CD4-positive, alpha-beta T cell treated with Interleukin-17A for 4 hours (primary cell): Measurements from ENCODE around the gene NMB.
"Not testable (repeated sequence)": the region's sequence is repeated elsewhere in the genome, so short reads cannot be mapped to it uniquely, and the experiment has no call there.

Experiments
- DNase-seq: peaks from one replicate; pipeline ENCODE4 v3.0.0-alpha.2; 2020; ENCODE audit warnings: mixed read lengths

NMB gene

DNA sequence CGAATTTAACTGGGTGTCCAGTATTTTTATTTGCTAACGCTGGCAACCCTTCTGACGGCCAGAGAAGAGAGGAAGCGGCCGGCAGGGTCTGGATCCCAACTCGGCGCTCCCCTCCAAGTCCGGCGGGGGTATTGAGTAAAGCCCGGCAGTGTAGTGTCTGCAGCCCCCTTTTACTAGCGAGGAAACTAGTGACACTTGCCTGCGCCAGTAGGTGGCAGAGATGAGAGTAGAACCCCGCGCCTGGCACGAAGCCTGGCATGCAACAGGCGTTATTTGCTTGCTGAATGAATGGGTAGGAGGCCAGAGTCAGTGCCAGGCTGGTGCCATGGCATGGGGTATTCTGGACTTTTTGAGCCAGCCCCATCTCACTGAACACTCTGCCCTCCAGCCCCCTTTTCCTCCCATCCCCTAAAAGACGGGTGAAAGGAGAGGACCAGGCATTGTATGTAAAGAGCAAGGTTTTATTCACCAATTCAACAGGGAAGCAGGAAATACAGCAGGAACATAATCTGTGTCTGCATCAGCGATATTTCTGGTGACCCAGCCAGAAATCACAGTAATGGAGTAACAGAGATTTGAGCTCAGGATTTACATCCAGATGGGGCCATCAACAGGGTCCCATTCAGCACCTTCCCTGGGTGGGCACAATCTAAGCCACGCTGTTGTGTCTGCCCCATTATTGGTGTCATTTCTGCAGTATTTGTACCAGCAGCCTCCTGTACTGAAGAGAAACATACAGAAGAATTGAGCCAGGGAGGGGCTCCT is 3.1 kb downstream of the NMB start:
- DNase-seq, result peak; percentile 85

DNA sequence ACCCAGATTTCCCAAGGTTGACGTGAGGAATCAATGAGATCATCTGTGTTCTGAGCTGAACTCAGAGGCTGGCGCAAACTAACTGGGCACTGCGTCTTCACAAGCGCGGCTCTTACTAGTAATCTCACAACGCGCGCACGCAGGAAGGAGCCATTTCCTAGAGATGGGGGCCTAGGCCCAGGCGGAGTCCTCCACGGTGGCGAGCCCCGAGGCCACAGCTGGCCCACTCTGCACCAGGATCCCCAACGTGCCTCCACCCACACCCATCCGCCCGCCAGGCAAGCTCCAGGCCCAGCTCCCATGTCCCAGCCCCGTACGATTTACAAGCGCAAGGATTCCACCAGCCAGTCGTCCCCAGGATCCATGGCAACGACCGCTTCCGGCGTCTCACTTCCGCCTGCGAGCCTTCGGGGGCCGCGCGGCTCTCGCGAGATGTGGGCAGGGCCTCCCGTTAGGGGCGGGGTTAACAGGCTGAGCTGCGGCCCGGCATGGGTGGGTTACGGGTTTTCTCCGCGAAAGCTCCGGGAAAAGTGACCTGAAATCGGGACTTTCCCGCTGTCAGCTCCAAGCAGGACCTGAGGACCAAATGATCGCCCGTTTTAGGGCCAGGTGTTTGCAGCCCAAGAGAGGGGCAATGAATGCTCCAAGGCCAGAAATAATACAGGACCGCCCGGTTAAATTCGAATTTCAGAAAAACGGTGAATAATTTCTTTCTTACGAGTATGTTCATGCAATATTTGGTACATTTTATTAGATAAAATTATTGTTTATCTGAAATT is 3.9 kb downstream of the NMB start, which contains the start of gene WDR73:
TSS of gene WDR73 (minus strand) at position 374 of the 779 bp plus-strand sequence. CDS start at position 365, 9 bp downstream.
- DNase-seq, result peak; percentile 98

DNA sequence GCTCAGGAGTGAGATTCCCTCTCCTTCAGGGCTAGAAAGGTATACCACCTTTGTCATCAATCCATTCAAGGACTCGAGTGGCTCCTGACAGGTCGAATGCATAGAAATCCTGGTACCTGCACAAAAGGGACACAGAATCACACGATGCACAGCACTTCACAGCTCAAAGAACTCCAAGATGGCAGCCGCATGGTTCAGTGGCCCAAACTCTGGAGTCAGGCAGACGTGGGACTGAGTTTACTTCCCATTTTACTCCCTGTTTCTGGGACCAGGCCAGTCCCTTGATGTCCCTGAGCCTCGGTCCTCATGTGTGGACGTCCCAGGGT is 4.5 kb downstream of the NMB start:
- no peak for DNase-seq

DNA sequence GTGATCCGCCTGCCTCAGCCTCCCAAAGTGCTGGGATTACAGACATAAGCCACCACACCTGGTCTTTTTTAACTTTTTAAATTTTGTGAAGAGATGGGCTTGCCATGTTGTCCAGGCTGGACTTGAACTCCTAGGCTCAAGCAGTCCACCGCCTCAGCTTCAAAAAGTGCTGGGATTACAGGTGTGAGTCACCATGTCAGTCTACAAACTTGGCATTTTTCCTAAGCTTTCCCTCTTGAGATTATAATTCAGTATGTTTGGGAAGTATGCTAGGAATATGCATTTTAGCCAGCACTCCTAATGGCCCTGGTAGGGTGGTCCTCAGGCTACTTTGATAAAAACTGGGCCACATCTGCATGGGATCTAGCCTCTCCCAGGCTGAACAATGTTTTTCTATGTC is 8.3 kb downstream of the NMB start:
- DNase-seq, result no peak

DNA sequence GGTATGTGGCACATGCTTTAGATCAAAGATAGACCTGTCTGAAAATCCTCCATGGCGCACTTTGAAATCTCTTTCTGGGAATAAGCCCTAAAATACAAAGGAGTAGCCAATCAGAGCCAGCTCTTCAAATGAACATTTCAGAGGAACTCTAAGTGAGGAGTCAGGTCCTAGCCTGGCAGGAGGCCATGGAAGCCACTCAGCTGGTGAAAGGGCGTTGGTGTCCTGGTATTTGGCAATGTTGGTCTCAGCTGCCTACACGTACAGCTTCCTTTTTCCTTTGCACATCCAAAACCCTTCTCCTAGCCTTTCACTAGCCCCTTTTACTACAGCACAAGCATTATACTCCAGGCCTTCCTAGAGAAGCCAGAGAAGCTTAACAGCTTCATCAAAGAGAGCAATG is 9.5 kb downstream of the NMB start:
- no peak for DNase-seq

DNA sequence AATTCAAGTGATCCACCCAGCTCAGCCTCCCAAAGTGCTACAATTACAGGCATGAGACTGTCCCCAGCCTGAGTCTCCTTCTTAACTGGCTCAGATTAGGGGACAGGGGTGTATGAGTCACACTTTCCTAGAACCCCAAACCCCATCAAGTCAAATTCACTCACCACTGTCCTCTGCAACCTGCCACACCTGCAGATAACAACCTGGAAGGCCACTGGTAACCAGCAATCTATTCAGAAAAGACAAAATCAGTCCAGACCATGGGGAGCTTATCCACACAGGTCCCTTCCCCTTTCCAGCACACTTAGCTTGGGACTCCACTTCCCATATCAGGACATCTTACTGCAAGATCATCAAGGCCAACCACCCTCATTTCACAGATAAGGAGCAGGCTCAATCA is 10.3 kb downstream of the NMB start:
- no peak for DNase-seq

DNA sequence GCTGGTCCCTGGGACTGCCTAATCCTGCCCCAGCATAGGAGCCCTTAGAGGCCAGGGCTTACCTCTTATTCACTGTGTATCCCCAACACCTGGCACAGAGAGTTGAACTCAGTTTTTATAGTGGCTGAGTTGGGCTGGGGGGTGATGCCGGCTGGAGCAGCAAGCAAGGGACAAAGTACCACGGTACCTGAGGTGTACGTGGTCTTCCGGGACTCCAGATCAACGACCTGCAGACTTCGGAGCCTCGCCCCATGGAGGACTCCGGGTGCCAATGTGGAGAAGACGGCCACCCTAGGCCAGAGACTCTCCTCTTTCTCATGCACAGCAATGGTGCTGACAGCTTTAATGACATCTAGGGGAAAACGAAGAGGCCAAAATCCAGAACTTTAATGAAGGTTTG is 12.0 kb downstream of the NMB start:
- DNase-seq, result no peak

DNA sequence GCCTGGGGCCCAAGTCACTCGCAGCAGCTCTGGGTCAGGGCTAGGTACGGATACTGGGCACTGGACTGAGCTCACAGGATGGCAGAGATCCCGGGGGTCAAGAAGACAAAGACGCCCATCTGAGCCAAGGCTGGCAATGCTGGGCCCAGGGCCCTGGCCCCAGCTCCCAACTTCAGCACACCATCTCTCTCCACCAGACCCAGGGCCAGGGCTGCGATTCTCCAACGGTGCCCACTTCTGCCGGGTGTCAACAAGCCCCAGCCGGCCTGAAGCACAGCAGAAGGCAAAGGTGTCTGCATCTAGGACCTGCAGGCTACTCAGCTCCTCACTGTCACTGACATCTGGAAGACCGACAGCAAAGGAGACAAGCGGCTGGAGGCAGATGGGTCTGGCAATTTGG is 12.5 kb downstream of the NMB start:
- DNase-seq, result no peak

DNA sequence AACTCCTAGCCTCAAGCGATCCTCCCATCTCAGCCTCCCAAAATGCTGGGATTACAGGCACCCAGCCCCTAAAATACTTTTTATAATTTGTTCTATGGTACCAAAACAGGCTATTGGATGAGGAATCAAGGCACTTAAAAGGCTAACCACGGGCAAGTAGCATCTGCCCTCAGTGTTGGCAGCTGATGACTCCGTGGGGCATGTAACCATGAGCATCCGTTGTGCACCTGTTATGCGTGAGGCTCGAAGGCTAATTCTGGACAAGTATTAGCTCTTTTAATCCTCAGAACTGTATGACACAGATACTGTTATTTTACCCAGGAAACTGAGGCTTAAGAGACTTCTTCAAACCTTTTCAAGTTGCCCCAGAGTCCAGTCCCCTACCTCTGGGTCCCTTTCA is 14.2 kb downstream of the NMB start:
- DNase-seq, result no peak

DNA sequence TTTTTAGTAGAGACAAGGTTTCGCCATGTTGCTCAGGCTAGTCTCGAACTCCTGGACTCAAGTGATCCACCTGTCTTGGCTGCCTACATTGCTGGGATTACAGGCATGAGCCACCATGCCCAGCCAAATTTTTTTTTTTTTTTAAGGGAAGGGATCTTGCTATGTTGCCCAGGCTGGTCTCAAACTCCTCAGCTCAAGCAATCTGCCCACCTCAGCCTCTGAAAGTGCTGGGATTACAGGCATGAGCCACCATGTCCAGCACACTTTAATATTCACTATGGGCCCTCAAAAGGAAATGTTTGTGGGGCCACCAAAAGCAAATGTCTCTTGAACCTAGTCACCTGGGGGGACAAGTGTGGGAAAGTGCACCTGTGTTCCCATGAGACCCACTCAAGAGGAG is 15.4 kb downstream of the NMB start:
- DNase-seq, result not testable (repeated sequence)

DNA sequence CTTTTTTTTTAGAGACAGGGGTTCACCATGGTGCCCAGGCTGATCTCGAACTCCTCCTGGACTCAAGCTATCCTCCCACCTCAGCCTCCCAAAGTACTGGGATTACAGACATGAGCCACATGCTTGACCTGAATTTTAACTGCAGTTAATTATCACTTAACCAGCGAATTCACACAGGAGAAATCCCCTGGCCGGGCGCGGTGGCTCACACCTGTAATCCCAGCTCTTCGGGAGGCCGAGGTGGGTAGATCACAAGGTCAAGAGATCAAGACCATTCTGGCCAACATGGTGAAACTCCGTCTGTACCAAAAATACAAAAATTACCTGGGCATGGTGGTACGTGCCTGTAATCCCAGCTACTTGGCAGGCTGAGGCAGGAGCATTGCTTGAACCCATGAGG is 16.1 kb downstream of the NMB start:
- DNase-seq, result not testable (repeated sequence)

DNA sequence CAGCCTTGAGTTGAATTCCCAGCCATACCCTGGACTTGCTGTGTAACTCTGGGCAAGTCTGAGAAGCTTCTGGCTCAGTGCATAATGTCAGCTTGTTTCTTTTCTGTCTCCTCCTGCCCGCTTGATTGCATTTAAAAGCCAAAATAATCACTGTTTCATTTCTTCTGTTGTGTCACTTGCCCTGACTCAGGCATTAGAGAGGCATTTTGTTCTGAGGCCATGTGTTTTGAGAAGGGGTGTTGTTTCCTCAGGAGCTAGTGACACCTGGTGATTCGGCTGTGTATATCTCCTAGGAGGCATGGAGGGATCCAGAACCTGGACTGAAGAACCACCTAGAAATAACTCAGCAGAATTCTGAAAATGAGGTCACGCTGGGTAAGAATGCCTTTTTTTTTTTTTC is 19.9 kb downstream of the NMB start:
- DNase-seq, result peak; percentile 18

DNA sequence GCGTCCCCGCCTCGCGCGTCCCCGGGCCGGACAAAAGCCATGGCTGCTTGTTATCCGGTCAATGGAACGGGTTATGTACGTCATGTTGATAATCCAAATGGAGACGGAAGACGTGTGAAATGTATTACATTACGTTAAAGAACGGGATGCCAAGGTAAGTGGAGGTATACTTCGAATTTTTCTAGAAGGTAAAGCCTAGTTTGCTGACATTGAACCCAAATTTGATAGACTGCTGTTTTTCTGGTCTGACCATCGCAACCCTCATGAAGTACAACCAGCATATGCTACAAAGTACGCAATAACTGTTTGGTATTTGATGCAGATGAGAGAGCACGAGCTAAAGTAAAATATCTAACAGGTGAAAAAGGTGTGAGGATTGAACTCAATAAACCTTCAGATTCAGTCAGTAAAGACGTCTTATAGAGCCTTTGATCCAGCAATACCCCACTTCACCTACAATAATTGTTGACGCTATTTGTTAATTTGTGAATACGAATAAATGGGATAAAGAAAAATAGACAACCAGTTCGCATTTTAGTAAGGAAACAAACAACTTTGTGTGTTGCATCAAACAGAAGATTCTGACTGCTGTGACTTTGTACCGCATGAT is 23.7 kb downstream of the NMB start:
- DNase-seq, result no peak

DNA sequence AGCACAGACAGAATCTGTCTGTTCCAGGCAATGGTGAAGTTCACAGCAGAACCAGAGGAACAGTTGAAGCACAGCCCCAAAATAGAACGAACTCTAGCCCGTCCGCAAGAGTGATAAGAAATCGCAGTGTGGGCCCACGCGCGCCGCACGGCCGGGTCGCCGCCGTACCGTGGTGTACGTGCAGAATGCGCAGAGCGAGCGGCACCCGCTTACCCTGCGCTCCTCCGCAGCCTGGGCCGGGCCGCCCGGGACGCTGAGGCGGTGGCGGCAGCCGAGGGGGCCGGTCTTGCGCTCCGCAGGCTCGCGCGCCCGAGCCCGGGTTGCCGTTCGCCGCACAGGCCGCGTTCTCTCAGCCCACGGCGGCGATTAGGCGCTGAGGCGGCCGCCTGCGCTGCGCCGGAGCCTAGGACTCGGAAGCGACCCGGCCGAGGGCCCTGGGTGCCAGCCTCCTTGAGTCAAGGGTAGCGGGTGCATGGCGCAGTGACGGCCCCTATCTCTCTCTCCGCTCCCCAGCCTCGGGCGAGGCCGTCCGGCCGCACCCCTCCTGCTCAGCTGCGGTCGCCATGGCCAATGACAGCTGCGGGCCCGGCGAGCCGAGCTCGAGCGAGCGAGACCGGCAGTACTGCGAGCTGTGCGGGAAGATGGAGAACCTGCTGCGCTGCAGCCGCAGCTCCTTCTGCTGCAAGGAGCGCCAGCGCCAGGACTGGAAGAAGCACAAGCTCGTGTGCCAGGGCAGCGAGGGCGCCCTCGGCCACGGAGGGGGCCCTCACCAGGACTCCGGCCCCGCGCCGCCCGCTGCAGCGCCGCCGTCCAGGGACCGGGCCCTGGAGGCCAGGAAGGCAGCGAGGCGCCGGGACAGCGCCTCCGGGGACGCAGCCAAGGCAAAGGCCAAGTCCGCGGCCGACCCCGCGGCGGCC is 24.4 kb downstream of the NMB start:
- peak; percentile 77 for DNase-seq

DNA sequence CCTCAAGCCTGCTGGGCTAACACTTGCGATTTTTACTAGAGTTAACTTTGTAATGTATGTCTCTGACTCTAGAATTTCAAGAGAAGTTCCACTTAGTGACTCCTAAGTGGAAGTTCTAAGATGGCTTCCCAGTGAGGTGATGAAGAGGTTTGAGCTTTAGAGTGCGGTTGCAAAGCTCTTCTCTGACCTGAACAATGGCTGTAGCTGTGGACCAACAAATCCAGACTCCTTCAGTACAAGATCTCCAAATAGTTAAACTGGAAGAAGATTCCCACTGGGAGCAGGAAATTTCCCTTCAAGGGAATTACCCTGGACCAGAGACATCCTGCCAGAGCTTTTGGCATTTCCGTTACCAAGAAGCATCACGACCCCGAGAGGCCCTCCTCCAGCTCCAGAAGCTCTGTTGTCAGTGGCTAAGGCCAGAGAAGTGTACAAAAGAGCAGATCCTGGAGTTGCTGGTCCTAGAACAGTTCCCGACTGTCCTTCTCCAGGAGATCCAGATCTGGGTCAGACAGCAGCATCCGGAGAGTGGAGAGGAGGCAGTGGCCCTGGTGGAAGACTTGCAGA is 26.2 kb downstream of the NMB start:
- no peak for DNase-seq

DNA sequence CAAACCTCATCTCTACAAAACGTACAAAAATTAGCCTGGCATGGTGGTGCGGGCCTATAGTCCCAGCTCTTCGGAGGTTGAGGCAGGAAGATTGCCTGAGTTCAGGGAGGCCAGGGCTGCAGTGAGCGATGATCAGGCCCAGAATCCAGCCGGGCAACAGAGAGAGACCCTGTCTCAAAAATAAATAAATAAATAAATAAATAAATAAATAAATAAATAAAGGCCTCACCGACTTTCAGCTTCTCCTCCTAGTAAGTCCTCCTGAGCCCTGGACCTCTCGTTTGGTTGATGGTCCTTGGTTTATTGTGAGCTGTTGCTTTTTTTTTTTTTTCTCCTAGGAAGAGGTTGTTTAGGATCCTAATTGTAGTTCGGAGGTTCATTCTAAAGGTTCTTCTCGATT is 29.0 kb downstream of the NMB start:
- DNase-seq, result no peak

DNA sequence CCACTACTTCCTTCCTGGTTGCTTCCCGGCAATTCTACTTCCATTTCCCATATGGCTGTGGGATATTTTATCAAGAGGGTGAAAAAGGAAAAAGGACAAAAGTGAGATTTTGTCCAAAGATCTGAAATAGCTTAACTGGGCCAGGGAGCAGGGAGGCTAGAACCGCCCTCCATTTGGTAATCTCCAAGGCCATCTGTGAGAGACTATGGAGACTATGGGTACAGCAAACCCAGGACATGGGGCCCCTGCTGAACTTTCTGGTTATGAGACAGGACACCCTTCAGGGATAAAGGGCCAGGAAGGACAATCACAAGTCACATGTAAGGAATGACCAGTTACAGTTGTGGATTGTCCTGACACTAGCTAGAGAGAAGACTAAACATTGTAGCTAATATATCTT is 32.9 kb downstream of the NMB start:
- DNase-seq, result no peak

DNA sequence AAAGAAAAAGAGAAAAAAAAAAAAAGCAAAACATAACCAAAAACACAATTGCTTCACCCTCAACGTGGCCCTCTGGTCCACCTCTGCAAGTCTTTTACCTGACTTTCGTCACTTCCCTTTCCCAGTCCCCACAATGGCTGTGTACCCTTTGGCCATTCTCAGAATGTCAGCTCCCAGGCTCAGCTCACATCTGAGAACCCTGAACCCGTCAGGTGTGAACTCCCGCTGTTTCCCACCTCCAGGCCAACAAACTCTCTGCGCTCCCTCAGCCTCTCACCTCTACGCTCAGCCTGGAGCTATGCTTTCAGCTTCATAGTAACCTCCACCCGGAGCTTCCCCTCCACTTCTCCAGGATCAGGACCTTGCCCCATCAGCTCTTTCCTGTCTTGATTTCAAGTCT is 33.6 kb downstream of the NMB start:
- DNase-seq, result no peak

DNA sequence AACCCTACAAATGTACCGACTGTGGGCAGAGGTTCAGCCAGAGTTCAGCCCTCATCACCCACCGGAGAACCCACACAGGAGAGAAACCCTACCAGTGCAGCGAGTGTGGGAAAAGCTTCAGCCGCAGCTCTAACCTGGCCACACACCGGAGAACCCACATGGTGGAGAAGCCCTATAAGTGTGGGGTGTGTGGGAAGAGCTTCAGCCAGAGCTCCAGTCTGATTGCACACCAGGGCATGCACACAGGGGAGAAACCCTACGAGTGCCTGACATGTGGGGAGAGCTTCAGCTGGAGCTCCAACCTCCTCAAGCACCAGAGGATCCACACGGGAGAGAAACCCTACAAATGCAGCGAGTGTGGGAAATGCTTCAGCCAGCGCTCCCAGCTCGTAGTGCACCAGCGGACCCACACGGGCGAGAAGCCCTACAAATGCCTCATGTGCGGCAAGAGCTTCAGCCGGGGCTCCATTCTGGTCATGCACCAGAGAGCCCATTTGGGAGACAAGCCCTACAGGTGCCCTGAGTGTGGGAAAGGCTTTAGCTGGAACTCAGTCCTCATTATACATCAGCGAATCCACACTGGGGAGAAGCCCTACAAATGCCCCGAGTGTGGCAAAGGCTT is 36.5 kb downstream of the NMB start:
- no peak for DNase-seq

DNA sequence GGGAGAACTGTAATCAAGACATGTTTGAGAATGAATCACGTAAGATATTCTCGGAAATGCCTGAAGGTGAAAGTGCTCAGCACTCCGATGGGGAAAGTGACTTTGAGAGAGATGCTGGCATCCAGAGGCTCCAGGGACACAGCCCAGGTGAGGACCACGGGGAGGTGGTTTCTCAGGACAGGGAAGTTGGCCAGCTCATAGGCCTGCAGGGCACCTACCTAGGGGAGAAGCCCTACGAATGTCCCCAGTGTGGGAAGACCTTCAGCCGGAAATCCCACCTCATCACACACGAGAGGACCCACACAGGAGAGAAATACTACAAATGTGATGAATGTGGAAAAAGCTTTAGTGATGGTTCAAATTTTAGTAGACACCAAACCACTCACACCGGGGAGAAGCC is 37.4 kb downstream of the NMB start:
- DNase-seq, result no peak

DNA sequence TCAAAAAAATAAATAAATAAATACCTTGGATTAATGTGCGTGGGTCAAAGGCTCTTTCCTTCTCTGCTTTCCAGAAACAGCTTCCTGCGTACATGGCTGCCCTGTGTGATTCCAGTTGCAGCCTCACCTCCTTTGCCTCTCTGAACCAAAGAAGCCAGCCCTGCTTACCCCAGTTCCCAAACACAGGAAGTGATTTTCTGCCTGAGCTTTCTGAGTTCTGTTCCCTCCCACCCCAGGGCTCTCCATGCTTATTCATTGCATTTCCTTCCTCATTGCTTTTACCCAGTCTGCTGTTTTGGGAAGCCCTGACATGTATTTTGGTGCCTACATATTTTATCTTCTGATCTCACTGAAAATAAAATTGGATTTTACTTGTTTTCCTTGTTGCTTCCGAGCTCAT is 41.8 kb downstream of the NMB start:
- no peak for DNase-seq

DNA sequence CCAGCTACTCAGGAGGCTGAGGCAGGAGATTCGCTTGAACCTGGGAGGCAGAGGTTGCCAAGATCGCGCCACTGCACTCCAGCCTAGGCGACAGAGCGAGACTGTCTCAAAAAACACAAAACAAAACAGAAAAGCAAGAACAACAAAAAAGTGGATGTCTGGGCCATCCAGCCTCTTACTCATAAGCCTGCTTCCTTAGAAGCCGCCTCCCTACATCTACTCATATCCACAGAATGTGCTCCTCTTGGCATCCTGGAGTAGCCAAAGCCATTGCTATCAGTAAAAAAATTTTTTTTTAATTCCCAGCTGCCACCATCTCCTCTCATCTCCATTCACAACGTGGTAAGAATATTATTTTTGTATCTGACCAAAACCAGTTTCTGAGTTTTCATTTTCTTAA is 46.4 kb downstream of the NMB start:
- no peak for DNase-seq
